CD4-positive, alpha-beta T cell treated with Interleukin-17A for 1 hour (primary cell): ENCODE data around the gene BTK.

Experiments
- DNase-seq: peaks from one replicate; pipeline ENCODE4 v3.0.0-alpha.2; 2020

BTK gene

GRCh38 chrX:101393530-101394305 is 7.7 kb upstream of the BTK start:
- DNase-seq = no peak

- DNase-seq = no peak
Measured at GRCh38 chrX:101391831-101392230, 5.8 kb upstream of the BTK start.

- peak; percentile 87 for DNase-seq
Measured at GRCh38 chrX:101390664-101391525, 4.9 kb upstream of the BTK start, which contains the start of gene RPL36A. RPL36A (plus strand) TSS chrX:101391011; CDS start chrX:101391044, 33 bp downstream.

- no peak for DNase-seq
Measured at GRCh38 chrX:101388604-101389003, 2.6 kb upstream of the BTK start.

- DNase-seq = no peak
Measured at GRCh38 chrX:101386542-101386885, 523 bp upstream of the BTK start.

- no peak for DNase-seq
Measured at GRCh38 chrX:101385026-101385684, 836 bp downstream of the BTK start.

GRCh38 chrX:101383679-101384205 is 2.2 kb downstream of the BTK start:
- no peak for DNase-seq

- no peak for DNase-seq
Measured at GRCh38 chrX:101377547-101377946, 8.4 kb downstream of the BTK start.

- no peak for DNase-seq
Measured at GRCh38 chrX:101370888-101371504, 15.0 kb downstream of the BTK start.

GRCh38 chrX:101369687-101370086 is 16.3 kb downstream of the BTK start:
- DNase-seq = no peak

- DNase-seq = no peak
Measured at GRCh38 chrX:101368800-101369199, 17.2 kb downstream of the BTK start.

- DNase-seq = no peak
Measured at GRCh38 chrX:101365301-101365795, 20.6 kb downstream of the BTK start.

- no peak for DNase-seq
Measured at GRCh38 chrX:101362757-101363156, 23.2 kb downstream of the BTK start.

GRCh38 chrX:101362116-101362515 is 23.9 kb downstream of the BTK start:
- no peak for DNase-seq

GRCh38 chrX:101360390-101360789 is 25.6 kb downstream of the BTK start:
- no peak for DNase-seq

GRCh38 chrX:101359966-101360365 is 26.0 kb downstream of the BTK start:
- DNase-seq = no peak

- no peak for DNase-seq
Measured at GRCh38 chrX:101357166-101357795, 28.7 kb downstream of the BTK start.

- DNase-seq = no peak
Measured at GRCh38 chrX:101349193-101349562, 36.8 kb downstream of the BTK start.

- DNase-seq = peak; percentile 73
Measured at GRCh38 chrX:101348452-101349192, 37.4 kb downstream of the BTK start, which contains the start of gene TIMM8A. TIMM8A (minus strand) TSS chrX:101348742; CDS start chrX:101348664, 78 bp downstream.

- no peak for DNase-seq
Measured at GRCh38 chrX:101347859-101348451, 38.0 kb downstream of the BTK start.

- no peak for DNase-seq
Measured at GRCh38 chrX:101337776-101338271, 48.2 kb downstream of the BTK start.
